ENCODE data around the gene MPP3.
"Not testable (repeated sequence)": the region's sequence is repeated elsewhere in the genome, so short reads cannot be mapped to it uniquely, and the experiment has no call there.

The MPP3 gene

DNA sequence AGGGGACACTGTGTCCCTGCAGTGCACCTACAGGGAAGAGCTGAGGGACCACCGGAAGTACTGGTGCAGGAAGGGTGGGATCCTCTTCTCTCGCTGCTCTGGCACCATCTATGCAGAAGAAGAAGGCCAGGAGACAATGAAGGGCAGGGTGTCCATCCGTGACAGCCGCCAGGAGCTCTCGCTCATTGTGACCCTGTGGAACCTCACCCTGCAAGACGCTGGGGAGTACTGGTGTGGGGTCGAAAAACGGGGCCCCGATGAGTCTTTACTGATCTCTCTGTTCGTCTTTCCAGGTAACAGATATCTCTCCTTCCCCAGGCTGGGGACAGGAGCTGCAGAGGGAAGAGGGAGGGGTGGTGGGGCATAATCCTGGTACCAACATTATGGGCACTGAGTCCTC is 15.7 kb upstream of the MPP3 start:
- TF ChIP-seq, protein P1, sequence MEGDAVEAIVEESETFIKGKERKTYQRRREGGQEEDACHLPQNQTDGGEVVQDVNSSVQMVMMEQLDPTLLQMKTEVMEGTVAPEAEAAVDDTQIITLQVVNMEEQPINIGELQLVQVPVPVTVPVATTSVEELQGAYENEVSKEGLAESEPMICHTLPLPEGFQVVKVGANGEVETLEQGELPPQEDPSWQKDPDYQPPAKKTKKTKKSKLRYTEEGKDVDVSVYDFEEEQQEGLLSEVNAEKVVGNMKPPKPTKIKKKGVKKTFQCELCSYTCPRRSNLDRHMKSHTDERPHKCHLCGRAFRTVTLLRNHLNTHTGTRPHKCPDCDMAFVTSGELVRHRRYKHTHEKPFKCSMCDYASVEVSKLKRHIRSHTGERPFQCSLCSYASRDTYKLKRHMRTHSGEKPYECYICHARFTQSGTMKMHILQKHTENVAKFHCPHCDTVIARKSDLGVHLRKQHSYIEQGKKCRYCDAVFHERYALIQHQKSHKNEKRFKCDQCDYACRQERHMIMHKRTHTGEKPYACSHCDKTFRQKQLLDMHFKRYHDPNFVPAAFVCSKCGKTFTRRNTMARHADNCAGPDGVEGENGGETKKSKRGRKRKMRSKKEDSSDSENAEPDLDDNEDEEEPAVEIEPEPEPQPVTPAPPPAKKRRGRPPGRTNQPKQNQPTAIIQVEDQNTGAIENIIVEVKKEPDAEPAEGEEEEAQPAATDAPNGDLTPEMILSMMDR (IDR thresholded peaks at IDR 0.05; ENCODE audit: extremely low read depth, missing control alignments): no peak

DNA sequence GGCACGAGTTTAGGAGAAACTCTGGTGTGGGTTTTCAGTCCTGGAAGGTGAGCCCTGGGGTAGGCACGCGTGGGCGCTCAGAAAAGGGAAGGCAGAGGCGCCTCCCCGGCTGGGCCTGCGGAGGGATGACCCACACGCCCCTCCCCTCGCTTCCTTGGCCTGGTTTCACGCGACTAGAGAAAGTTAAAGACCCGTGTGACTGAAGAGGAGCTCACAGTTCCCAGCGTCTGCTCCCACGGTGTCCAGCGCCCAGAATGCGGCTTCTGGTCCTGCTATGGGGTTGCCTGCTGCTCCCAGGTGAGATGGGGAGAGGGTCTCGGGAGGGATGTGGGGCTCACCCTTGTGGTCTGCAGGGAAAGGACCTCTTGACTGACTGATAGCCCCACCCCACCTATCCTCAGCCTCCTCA is 14.0 kb upstream of the MPP3 start, which contains the start of gene CD300LG:
Gene CD300LG, plus strand, starts transcription at position 214 of the 409 bp plus-strand sequence. Its CDS starts 41 bp downstream, at position 255.
- TF ChIP-seq, protein P1 (IDR thresholded peaks at IDR 0.05; ENCODE audit: extremely low read depth, missing control alignments): no peak
- DNase-seq (ENCODE audit: low spot score): no peak

More for the DNA sequence above, 15.7 kb upstream of the MPP3 start:
- no peak for DNase-seq (ENCODE audit: low spot score)

DNA sequence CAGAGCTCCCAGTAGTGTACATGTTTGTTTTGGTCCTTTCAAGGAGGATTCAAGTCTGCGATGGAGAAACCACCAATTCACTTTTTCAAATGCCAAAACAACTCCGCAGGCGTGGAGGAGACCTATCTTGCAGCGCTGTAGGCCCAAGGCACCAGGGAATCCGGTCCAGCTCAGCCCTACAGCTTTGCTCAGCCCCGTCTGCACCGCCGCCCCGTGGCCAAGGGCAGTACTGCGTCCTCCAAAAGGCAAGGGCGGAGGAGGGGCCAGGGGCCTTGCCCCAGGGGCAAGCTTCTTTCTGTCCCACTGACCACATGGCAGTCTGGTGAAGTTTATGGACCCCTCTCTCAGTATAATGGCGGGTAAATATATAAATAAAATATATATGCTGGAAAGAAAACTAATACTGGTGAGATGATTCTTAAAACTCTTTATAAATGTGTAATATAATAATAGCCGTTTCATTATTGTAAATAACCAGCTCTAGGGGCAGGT is 13.3 kb upstream of the MPP3 start:
- DNase-seq (ENCODE audit: low spot score): peak; percentile 92
- TF ChIP-seq, protein P1 (IDR thresholded peaks at IDR 0.05; ENCODE audit: extremely low read depth, missing control alignments): peak; percentile 97

DNA sequence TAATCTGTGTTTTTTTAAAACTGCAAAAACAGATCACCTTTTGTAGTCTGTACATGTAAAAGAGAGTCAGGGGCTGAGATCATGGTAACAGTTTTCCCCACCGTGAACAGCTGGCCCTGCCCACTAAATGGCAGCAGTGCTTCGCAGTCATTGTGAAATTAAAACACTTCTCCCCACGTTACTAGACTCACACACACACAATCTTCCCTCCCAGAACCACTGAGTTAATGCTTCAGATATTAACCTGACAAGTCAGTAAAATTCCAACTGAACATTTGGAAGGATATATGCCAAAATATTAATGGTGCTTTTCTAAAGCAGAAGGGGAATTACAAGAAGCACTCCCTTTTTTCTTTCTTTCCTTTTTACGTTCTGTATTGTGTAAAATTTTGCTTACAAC is 12.8 kb upstream of the MPP3 start:
- DNase-seq (ENCODE audit: low spot score): no peak
- TF ChIP-seq, protein P1 (IDR thresholded peaks at IDR 0.05; ENCODE audit: extremely low read depth, missing control alignments): no peak

DNA sequence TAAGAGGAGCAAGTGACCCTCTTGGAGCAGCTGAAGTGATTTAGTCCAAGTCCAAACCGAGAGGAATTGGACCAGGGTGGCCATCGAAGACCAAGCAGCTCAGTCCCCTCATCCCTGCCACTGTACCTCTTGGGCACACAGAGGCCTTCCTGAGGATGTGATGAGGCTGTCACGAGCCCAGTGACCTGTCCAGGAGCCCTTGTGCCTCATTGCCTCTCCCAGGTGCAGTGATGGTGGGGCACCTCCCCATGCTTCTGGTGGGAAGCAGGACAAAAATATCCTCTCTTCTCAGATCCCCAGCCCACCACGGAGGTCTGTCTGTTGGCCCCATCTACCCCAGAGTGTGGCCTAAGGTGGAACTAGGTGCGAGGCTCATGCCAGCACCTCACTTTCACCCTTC is 11.3 kb upstream of the MPP3 start:
- TF ChIP-seq, protein P1 (IDR thresholded peaks at IDR 0.05; ENCODE audit: extremely low read depth, missing control alignments): no peak
- no peak for DNase-seq (ENCODE audit: low spot score)

DNA sequence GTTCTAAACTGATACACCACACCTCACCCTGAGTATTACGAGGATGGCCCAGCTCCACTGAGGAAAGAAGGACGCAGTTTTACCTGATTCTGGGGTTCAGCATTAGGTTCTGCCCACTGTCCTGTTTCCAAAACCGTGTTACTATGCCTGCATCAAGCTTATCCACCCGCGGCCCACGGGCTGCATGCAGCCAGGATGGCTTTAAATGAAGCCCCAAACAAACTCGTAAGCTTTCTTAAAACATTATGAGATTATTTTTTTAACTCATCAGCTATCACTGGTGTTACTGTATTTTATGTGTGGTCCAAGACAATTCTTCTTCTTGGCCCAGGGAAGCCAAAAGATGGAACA is 10.0 kb upstream of the MPP3 start:
- TF ChIP-seq, protein P1 (IDR thresholded peaks at IDR 0.05; ENCODE audit: extremely low read depth, missing control alignments): no peak
- DNase-seq (ENCODE audit: low spot score): no peak

DNA sequence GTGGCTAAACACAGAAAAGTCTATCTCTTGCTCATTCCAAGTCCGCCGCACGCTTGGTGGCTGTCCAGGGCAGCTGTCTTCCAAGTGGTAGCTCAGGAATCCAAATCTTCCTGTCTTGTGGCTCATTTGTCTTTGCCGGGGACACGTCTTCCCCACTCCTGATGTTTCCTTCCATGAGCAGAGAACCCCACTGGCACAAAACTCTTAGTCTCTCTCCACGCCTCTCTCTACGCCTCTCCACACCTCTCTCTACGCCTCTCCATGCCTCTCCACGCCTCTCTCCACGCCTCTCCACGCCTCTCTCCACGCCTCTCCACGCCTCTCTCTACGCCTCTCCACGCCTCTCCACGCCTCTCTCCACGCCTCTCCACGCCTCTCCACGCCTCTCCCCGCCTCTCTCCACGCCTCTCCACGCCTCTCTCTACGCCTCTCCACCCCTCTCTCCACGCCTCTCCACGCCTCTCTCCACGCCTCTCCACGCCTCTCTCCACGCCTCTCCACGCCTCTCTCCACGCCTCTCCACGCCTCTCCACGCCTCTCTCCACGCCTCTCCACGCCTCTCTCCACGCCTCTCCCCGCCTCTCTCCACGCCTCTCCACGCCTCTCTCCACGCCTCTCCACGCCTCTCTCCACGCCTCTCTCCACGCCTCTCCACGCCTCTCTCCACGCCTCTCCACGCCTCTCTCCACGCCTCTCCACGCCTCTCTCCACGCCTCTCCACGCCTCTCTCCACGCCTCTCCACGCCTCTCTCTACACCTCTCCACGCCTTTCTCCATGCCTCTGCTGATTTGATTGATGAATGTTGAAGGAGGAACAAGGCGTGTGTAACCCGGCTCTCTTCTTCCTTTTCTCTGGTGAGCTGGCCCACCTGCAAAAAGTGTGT is 9.4 kb upstream of the MPP3 start:
- DNase-seq (ENCODE audit: low spot score): not testable (repeated sequence)
